AG09319 (cell line): ENCODE results near the gene ATP6V0E2.

ENCODE experiments used
- DNase-seq: peaks from one replicate; pipeline ENCODE4 v3.0.0-alpha.2; 2010; ENCODE audit warnings: low read depth; ENCODE audit errors: extremely low read depth
- TF ChIP-seq, protein P1 (sequence below): IDR thresholded peaks from 2 replicates; pipeline ENCODE4 v1.5.1; 2011; ENCODE audit warnings: low read depth, mild to moderate bottlenecking, inconsistent platforms, low read length, moderate library complexity

ATP6V0E2 gene

DNA sequence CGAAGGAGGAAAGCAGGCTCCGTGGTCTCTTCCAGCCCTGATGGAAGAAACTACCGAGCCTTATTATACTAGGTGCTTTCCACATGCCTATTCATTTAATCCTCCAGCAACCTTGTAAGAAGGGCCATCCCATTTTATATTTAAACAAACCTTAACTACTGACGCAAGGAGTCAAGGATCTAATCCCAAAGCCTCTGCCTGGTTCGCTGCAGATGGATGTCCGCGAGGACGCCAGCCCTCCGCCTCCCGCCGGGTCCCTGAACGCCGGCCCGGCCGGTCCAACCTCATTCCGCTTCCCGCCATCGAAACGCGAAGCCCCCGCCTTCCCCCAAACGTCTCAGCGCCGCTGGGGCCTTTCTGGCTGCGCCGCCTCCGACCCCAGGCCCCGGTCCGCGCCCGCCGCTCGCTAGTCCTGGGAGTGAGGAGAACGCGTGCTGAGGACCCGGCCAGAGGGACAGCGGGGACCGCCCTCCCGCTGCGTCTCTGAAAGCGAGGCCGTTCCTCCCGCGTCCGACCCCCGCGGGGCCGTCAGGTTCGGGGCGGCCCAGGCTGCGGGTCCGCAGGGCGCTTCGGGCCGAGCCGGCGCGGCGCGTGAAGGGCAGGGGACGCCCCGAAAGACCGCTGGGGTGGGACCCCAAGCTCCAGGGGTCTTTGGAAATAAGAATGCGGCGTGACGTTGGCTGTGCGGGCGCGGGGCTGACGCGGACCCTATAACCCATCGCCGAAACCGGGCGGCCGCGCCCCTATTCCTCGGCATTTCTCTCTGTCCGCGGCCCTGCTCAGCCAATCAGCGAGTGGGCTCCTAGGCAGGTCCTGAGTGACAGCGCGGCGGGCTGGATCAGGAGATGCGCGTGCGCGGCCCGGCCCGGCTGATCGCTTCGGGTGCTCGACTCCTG is at the start of gene ATP6V0E2:
Gene ATP6V0E2 (plus strand): TSS at position 896 of the 896 bp plus-strand sequence. CDS start 97 bp downstream, outside the sequence.
- peak; percentile 74 for DNase-seq

DNA sequence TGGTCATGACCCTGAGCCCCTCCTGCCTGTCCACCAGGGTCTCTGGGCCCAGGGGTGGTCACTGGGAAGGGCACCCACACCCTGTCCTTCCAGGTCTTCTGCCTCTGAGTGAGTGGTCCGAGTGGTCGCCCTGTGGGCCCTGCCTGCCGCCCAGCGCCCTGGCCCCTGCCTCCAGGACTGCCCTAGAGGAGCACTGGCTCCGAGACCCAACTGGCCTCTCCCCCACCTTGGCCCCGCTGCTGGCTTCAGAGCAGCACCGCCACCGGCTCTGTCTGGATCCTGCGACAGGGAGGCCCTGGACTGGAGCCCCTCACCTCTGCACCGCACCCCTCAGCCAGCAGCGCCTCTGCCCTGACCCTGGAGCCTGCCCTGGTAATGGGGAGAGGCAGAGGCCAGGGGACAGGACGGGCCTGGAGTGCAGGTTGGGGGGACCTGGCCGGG is 49.4 kb upstream of the ATP6V0E2 start:
- TF ChIP-seq, protein P1, sequence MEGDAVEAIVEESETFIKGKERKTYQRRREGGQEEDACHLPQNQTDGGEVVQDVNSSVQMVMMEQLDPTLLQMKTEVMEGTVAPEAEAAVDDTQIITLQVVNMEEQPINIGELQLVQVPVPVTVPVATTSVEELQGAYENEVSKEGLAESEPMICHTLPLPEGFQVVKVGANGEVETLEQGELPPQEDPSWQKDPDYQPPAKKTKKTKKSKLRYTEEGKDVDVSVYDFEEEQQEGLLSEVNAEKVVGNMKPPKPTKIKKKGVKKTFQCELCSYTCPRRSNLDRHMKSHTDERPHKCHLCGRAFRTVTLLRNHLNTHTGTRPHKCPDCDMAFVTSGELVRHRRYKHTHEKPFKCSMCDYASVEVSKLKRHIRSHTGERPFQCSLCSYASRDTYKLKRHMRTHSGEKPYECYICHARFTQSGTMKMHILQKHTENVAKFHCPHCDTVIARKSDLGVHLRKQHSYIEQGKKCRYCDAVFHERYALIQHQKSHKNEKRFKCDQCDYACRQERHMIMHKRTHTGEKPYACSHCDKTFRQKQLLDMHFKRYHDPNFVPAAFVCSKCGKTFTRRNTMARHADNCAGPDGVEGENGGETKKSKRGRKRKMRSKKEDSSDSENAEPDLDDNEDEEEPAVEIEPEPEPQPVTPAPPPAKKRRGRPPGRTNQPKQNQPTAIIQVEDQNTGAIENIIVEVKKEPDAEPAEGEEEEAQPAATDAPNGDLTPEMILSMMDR: no peak

More for the DNA sequence above, at the start of gene ATP6V0E2:
- TF ChIP-seq, protein P1: no peak

DNA sequence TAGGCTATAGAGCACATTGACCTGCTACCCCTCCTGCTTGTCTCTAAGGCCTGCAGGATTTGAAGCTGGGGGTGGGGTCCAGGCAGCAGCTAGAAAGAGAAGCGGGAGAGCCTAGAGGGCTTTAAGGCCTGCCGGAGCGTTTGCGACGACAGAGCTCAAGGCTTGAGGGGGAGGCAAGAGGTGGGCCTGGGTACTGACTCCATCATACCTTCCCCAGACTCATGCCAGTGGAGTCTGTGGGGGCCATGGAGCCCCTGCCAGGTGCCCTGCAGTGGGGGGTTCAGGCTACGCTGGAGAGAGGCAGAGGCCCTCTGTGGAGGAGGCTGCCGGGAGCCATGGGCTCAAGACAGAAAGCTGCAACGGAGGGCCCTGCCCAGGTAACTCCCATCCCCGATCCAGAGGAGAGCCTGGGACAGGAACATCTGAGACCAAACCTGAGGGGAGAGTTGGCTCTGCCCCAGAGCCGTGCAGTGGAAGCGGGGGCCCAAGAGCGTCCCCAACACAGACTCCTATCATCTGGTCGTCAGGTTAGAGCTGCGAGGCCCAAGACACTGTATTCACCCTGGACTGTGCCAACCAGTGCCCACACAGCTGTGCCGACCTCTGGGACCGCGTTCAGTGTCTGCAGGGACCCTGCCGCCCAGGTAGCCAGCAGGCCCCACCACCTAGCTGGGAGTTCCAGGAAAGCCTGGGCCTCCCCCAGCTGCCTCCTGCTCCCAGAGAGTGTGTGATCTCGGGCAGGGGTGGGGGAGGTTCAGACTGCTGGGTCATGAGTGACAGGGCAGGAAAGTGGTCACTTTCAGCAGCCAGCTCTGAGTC is 48.8 kb upstream of the ATP6V0E2 start:
- no peak for DNase-seq
- TF ChIP-seq, protein P1: no peak

More for the DNA sequence above, 49.4 kb upstream of the ATP6V0E2 start:
- DNase-seq: no peak

DNA sequence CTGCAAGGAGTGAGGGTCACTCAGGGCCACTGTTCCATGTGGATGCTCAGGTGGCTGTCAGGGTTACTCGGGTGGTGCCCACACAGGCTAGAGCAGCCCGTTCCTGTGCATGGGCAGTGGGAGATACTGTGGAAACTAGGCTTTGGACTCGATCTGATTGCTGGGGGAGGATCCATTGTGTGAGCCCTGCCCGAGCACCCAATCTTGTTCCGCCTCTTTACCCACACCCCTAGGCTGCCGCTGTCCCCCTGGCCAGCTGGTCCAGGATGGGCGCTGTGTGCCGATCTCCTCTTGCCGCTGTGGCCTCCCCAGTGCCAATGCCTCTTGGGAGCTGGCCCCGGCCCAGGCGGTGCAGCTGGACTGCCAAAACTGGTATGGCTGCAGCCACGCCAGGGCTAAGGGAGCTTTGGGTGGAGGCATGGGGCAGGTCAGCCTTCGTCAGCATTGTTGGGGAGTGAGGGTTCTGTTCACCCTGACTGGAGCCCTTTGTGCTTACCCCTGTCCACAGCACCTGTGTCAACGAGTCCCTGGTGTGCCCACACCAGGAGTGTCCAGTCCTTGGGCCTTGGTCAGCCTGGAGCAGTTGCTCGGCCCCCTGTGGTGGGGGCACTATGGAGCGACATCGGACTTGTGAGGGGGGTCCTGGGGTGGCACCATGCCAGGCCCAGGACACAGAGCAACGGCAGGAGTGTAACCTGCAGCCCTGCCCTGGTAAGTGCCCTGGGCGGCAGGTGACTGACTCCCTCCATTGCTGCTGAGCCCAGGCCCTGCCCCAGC is 48.0 kb upstream of the ATP6V0E2 start:
- TF ChIP-seq, protein P1: no peak
- no peak for DNase-seq

DNA sequence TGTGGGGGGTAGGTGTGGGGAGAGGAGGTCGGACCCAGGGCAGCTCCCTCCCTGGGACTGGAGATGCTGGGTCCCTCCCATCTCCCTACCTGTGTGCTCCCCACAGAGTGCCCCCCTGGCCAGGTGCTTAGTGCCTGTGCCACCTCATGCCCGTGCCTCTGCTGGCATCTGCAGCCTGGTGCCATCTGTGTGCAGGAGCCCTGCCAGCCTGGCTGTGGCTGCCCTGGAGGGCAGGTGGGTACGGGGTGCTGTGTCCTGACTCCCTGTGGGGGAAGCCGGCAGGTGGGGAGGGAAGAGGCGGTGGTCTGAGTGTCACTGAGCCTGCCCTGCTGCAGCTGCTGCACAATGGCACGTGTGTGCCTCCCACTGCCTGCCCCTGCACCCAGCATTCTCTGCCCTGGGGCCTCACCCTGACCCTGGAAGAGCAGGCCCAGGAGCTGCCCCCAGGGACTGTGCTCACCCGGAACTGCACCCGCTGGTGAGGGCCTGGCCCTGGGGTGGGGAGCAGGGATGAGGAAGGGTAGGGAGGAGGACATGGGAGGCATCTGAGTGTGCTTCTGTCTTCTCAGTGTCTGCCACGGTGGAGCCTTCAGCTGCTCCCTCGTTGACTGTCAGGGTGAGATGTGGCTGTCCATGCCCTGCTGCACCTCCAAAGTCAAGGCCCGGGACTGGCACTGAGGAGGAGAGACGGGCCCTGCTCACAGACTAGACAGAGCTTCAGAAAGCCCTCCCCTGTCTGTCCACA is 47.3 kb upstream of the ATP6V0E2 start:
- TF ChIP-seq, protein P1: no peak
- DNase-seq: no peak
